Measurements from ENCODE around the gene DNASE1L1. TPM values are rescaled to one million over a fixed set of nuclear protein-coding genes. Genes with fewer than 3 reads are reported as not detected.

Gene DNASE1L1
- 53.4 and 56.8 TPM in 2 replicates for total RNA-seq (2014; rRNA removed; shearing (Covaris generic))
- 70.7 and 87.8 TPM in 2 replicates for polyA plus RNA-seq (2015; cell fraction: cytosol; rRNA removed)
- 38.6 and 38.8 TPM in 2 replicates for polyA plus RNA-seq (2015; cell fraction: nucleus; rRNA removed)

- in situ Hi-C loops (cut with HindIII; ENCODE audit: low pct_unique_long_range_greater_than_20kb, low sequenced_read_pairs) = no loop called here
- peak; percentile 82 for DNase-seq (ENCODE audit: low read depth, low spot score)
Measured at GRCh38 chrX:154409222-154409871, at the start of gene DNASE1L1. Gene DNASE1L1 (minus strand): TSS chrX:154409254. CDS start chrX:154405568, 3,686 bp downstream.

GRCh38 chrX:154458116-154458953 is 49.3 kb upstream of the DNASE1L1 start, which contains the start of gene PLXNA3:
Gene PLXNA3 (plus strand): TSS chrX:154458281. CDS start chrX:154460184, 1,903 bp downstream.
- in situ Hi-C loops (cut with HindIII; ENCODE audit: low pct_unique_long_range_greater_than_20kb, low sequenced_read_pairs) = no loop called here
- DNase-seq (ENCODE audit: low read depth, low spot score) = no peak

- no peak for DNase-seq (ENCODE audit: low read depth, low spot score)
- in situ Hi-C loops (cut with HindIII; ENCODE audit: low pct_unique_long_range_greater_than_20kb, low sequenced_read_pairs) = no loop called here
Measured at GRCh38 chrX:154457491-154458115, 48.5 kb upstream of the DNASE1L1 start.

GRCh38 chrX:154452823-154453222 is 43.8 kb upstream of the DNASE1L1 start:
- in situ Hi-C loops (cut with HindIII; ENCODE audit: low pct_unique_long_range_greater_than_20kb, low sequenced_read_pairs) = no loop called here
- no peak for DNase-seq (ENCODE audit: low read depth, low spot score)

- DNase-seq (ENCODE audit: low read depth, low spot score) = no peak
- in situ Hi-C loops (cut with HindIII; ENCODE audit: low pct_unique_long_range_greater_than_20kb, low sequenced_read_pairs) = no loop called here
Measured at GRCh38 chrX:154450312-154450711, 41.3 kb upstream of the DNASE1L1 start.

GRCh38 chrX:154449618-154450017 is 40.6 kb upstream of the DNASE1L1 start:
- in situ Hi-C loops (cut with HindIII; ENCODE audit: low pct_unique_long_range_greater_than_20kb, low sequenced_read_pairs) = no loop called here
- DNase-seq (ENCODE audit: low read depth, low spot score) = no peak

- DNase-seq (ENCODE audit: low read depth, low spot score) = no peak
- in situ Hi-C loops (cut with HindIII; ENCODE audit: low pct_unique_long_range_greater_than_20kb, low sequenced_read_pairs) = no loop called here
Measured at GRCh38 chrX:154448484-154448883, 39.4 kb upstream of the DNASE1L1 start.

GRCh38 chrX:154446430-154446829 is 37.4 kb upstream of the DNASE1L1 start:
- in situ Hi-C loops (cut with HindIII; ENCODE audit: low pct_unique_long_range_greater_than_20kb, low sequenced_read_pairs) = no loop called here
- DNase-seq (ENCODE audit: low read depth, low spot score) = no peak

- no peak for DNase-seq (ENCODE audit: low read depth, low spot score)
- in situ Hi-C loops (cut with HindIII; ENCODE audit: low pct_unique_long_range_greater_than_20kb, low sequenced_read_pairs) = no loop called here
Measured at GRCh38 chrX:154445776-154446175, 36.7 kb upstream of the DNASE1L1 start.

GRCh38 chrX:154444755-154445246 is 35.7 kb upstream of the DNASE1L1 start:
- in situ Hi-C loops (cut with HindIII; ENCODE audit: low pct_unique_long_range_greater_than_20kb, low sequenced_read_pairs) = no loop called here
- no peak for DNase-seq (ENCODE audit: low read depth, low spot score)

- DNase-seq (ENCODE audit: low read depth, low spot score) = peak; percentile 60
- in situ Hi-C loops (cut with HindIII; ENCODE audit: low pct_unique_long_range_greater_than_20kb, low sequenced_read_pairs) = no loop called here
Measured at GRCh38 chrX:154443992-154444754, 35.1 kb upstream of the DNASE1L1 start, which contains the start of gene FAM50A. Gene FAM50A (plus strand): TSS chrX:154444141. CDS start chrX:154444236, 95 bp downstream.

GRCh38 chrX:154443479-154443910 is 34.4 kb upstream of the DNASE1L1 start:
- in situ Hi-C loops (cut with HindIII; ENCODE audit: low pct_unique_long_range_greater_than_20kb, low sequenced_read_pairs) = no loop called here
- DNase-seq (ENCODE audit: low read depth, low spot score) = no peak

GRCh38 chrX:154441984-154442707 is 33.1 kb upstream of the DNASE1L1 start:
- in situ Hi-C loops (cut with HindIII; ENCODE audit: low pct_unique_long_range_greater_than_20kb, low sequenced_read_pairs) = no loop called here
- no peak for DNase-seq (ENCODE audit: low read depth, low spot score)

GRCh38 chrX:154441564-154441963 is 32.5 kb upstream of the DNASE1L1 start:
- in situ Hi-C loops (cut with HindIII; ENCODE audit: low pct_unique_long_range_greater_than_20kb, low sequenced_read_pairs) = no loop called here
- no peak for DNase-seq (ENCODE audit: low read depth, low spot score)

GRCh38 chrX:154440623-154441357 is 31.7 kb upstream of the DNASE1L1 start:
- in situ Hi-C loops (cut with HindIII; ENCODE audit: low pct_unique_long_range_greater_than_20kb, low sequenced_read_pairs) = no loop called here
- no peak for DNase-seq (ENCODE audit: low read depth, low spot score)

GRCh38 chrX:154439841-154440240 is 30.8 kb upstream of the DNASE1L1 start:
- in situ Hi-C loops (cut with HindIII; ENCODE audit: low pct_unique_long_range_greater_than_20kb, low sequenced_read_pairs) = no loop called here
- DNase-seq (ENCODE audit: low read depth, low spot score) = no peak

Measured in SK-MEL-5 (cell line).